B cell (primary cell): ENCODE data around the gene LIF.

Source experiments
- CTCF ChIP-seq: fragments of 200-600 bp; IDR thresholded peaks from one replicate; pipeline ENCODE4 v1.8.0; 2022; ENCODE audit warnings: antibody characterized with exemption, mild to moderate bottlenecking
- EZH2 ChIP-seq: IDR thresholded peaks from 2 replicates; pipeline ENCODE4 v1.6.1; 2012; ENCODE audit warnings: borderline replicate concordance, low read depth, mild to moderate bottlenecking, moderate library complexity, low read length; ENCODE audit not compliant: insufficient read depth, poor library complexity, severe bottlenecking

- TF ChIP-seq CTCF (no peak), EZH2 (no peak)
Measured at GRCh38 chr22:30236875-30237274, 9.7 kb downstream of the LIF start.
